Measurements from ENCODE around the gene DNAJC4. TPM values are rescaled to one million over a fixed set of nuclear protein-coding genes. Genes with fewer than 3 reads are reported as not detected.
A peak's percentile ranks its signal among the peaks of the same experiment; 100 is the strongest.

The DNAJC4 gene
- total RNA-seq, 1 donor from 2014 or later: 27.2 TPM

- Mint-ChIP-seq H3K27me3 (ENCODE audit: low read depth) (no peaks in the 10 kb centered on the region), H3K36me3 (ENCODE audit: low read depth) (peaks cover 4% of the 10 kb centered on the region), H3K27ac (ENCODE audit: unreplicated experiment) (peak overlapping the region; percentile 88)
These were observed 19.9 kb upstream of the DNAJC4 start for GRCh38 chr11:64210301-64211020.

DNA sequence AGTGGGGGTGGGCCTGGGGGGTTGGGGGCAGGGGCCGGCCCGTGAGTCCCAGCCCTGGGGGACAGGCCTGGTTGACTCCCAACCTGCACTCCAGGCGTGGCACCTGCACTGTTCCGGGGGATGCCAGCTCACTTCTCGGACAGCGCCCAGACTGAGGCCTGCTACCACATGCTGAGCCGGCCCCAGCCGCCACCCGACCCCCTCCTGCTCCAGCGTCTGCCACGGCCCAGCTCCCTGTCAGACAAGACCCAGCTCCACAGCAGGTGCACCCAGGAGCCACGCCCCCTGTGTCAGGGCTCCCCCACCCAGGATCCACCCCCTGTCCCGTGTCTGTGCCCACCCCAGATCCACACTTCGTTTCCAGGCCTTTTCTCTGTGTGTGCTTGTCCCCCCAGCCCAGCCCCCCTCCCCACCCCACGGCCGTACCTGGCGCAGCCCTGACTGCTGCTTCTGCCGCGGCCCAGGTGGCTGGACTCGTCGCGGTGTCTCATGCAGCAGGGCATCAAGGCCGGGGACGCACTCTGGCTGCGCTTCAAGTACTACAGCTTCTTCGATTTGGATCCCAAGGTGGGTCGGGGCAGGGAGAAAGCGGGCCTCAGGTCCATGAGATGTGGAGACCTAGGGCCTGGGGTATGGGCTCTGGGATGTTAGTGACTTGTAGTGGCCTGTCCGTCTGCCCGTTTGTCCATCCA is 19.0 kb upstream of the DNAJC4 start:
- H3K9me3 Mint-ChIP-seq: no peaks in the 10 kb centered on the region
- H3K36me3 Mint-ChIP-seq (ENCODE audit: low read depth): peaks cover 4% of the 10 kb centered on the region
- no peak overlapping the region for H3K4me3 Mint-ChIP-seq
- peaks cover 4% of the 10 kb centered on the region for H3K4me1 Mint-ChIP-seq
- TF ChIP-seq, protein P1, sequence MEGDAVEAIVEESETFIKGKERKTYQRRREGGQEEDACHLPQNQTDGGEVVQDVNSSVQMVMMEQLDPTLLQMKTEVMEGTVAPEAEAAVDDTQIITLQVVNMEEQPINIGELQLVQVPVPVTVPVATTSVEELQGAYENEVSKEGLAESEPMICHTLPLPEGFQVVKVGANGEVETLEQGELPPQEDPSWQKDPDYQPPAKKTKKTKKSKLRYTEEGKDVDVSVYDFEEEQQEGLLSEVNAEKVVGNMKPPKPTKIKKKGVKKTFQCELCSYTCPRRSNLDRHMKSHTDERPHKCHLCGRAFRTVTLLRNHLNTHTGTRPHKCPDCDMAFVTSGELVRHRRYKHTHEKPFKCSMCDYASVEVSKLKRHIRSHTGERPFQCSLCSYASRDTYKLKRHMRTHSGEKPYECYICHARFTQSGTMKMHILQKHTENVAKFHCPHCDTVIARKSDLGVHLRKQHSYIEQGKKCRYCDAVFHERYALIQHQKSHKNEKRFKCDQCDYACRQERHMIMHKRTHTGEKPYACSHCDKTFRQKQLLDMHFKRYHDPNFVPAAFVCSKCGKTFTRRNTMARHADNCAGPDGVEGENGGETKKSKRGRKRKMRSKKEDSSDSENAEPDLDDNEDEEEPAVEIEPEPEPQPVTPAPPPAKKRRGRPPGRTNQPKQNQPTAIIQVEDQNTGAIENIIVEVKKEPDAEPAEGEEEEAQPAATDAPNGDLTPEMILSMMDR (conservative IDR thresholded peaks at IDR 0.05): no peak
- H3K27me3 Mint-ChIP-seq (ENCODE audit: low read depth): no peaks in the 10 kb centered on the region
- no peak for DNase-seq (ENCODE audit: low read depth, low spot score)
- H3K27ac Mint-ChIP-seq (ENCODE audit: unreplicated experiment): peak overlapping the region; percentile 67

More at GRCh38 chr11:64210301-64211020, 19.9 kb upstream of the DNAJC4 start:
- H3K4me3 Mint-ChIP-seq: no peak overlapping the region
- TF ChIP-seq, protein P1 (conservative IDR thresholded peaks at IDR 0.05): no peak
- H3K9me3 Mint-ChIP-seq: no peaks in the 10 kb centered on the region
- DNase-seq (ENCODE audit: low read depth, low spot score): no peak
- H3K4me1 Mint-ChIP-seq: peaks cover 4% of the 10 kb centered on the region

DNA sequence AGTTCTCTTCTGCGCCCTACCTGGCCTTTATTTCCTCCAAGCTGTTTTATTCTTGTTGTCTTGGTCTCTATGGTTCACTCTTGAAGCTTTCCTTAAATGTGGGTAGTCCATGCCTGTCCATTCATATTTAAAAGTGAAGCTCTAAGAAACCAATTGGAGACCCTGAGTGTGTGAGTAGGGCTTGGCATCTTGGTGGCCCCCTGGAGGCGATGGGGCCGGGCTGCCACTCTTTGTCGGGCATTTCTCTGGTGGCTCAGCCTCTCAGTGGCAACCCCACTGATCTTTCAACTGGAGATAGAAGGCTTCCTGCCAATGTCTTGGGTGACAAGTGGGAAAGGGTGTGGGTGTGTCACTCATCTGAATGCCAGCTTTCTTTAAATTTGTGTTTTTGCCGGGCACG is 13.5 kb upstream of the DNAJC4 start:
- Mint-ChIP-seq H3K4me3 (no peak overlapping the region), H3K36me3 (ENCODE audit: low read depth) (peaks cover 4% of the 10 kb centered on the region), H3K27ac (ENCODE audit: unreplicated experiment) (no peak overlapping the region), H3K27me3 (ENCODE audit: low read depth) (no peaks in the 10 kb centered on the region), H3K4me1 (no peaks in the 10 kb centered on the region), H3K9me3 (no peaks in the 10 kb centered on the region)
- TF ChIP-seq, protein P1 (conservative IDR thresholded peaks at IDR 0.05): no peak
- no peak for DNase-seq (ENCODE audit: low read depth, low spot score)

GRCh38 chr11:64218628-64219353 is 11.6 kb upstream of the DNAJC4 start:
- Mint-ChIP-seq H3K36me3 (ENCODE audit: low read depth) (peaks cover 4% of the 10 kb centered on the region), H3K27ac (ENCODE audit: unreplicated experiment) (peak overlapping the region; percentile 45), H3K9me3 (no peaks in the 10 kb centered on the region), H3K27me3 (ENCODE audit: low read depth) (no peaks in the 10 kb centered on the region), H3K4me3 (no peak overlapping the region), H3K4me1 (no peaks in the 10 kb centered on the region)
- DNase-seq (ENCODE audit: low read depth, low spot score): no peak
- TF ChIP-seq, protein P1 (conservative IDR thresholded peaks at IDR 0.05): no peak

DNA sequence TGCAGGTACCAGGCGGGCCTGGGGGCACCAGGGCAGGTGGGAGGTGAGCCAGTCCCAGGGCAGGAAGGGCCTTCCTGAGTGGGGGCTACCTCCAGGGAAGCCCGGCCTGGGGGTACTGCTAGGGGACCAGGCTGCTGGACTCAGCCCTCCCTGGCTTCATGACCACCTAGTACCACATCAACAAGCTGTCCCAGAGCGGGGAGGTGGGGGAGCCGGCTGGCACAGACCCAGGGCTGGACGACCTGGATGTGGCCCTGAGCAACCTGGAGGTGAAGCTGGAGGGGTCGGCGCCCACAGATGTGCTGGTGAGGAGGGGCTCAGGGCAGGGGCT is 11.0 kb upstream of the DNAJC4 start:
- Mint-ChIP-seq H3K36me3 (ENCODE audit: low read depth) (peaks cover 4% of the 10 kb centered on the region), H3K4me3 (no peak overlapping the region), H3K9me3 (no peaks in the 10 kb centered on the region), H3K4me1 (no peaks in the 10 kb centered on the region), H3K27me3 (ENCODE audit: low read depth) (no peaks in the 10 kb centered on the region), H3K27ac (ENCODE audit: unreplicated experiment) (no peak overlapping the region)
- TF ChIP-seq, protein P1 (conservative IDR thresholded peaks at IDR 0.05): no peak
- DNase-seq (ENCODE audit: low read depth, low spot score): no peak

All from neural crest cell (in vitro differentiated cells).